Stimulated activated CD4-positive, alpha-beta T cell treated with anti-CD3 and anti-CD28 coated beads, Interleukin-2, amount 100 ng/mL, for 24 hours (primary cell): ENCODE results near the gene ANO6.
"Not testable (repeated sequence)": the region's sequence is repeated elsewhere in the genome, so short reads cannot be mapped to it uniquely, and the experiment has no call there.

ENCODE experiments used
- DNase-seq, 2 donors: peaks; one replicate each; pipeline ENCODE4 v3.0.0-alpha.2; 2020

ANO6 gene

DNA sequence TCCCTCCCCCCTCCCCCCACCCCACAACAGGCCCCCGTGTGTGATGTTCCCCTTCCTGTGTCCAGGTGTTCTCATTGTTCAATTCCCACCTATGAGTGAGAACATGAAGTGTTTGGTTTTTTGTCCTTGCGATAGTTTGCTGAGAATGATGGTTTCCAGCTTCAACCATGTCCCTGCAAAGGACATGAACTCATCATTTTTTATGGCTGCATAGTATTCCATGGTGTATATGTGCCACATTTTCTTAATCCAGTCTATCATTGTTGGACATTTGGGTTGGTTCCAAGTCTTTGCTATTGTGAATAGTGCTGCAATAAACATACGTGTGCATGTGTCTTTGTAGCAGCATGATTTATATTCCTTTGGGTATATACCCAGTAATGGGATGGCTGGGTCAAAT, 101.4 kb downstream of the ANO6 start:
- DNase-seq: not testable (repeated sequence)

DNA sequence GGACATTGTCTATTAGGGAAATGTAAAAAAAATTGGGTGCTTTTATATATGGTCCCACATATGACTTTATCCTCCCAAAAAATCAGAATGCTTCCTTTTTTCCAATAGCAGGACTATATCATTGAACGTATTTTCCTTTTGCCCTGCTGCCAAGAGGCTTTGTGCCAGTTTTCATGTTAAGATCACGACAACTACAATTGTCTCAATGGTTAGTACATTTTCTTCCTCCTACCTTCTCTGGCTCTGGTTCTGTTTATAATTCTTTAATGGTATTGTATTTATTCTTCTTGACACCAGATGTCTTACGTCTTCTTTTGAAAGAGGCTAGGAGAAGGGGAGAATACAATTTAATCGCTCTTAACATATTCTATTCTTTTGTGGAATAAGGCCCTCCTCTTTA, 106.9 kb downstream of the ANO6 start:
- no peak for DNase-seq

DNA sequence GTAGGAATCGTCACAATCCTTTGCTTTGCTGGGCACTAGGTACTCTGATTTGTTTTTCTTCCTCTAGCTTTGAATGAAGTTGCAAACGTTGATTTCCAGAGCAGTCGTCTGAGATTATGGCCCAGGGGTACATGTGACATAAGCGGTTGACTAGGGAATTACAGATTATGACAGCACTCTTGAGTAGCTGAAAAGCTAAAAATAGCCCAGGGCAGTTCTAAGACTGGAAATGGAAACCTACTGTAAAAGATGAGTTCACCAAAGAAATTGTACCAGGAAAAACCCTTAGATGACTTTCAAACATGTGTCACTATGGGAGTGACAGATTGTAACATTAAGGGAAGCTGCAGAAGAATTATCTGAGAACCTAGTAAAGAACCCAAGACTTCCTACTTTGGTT, 108.5 kb downstream of the ANO6 start:
- no peak for DNase-seq

DNA sequence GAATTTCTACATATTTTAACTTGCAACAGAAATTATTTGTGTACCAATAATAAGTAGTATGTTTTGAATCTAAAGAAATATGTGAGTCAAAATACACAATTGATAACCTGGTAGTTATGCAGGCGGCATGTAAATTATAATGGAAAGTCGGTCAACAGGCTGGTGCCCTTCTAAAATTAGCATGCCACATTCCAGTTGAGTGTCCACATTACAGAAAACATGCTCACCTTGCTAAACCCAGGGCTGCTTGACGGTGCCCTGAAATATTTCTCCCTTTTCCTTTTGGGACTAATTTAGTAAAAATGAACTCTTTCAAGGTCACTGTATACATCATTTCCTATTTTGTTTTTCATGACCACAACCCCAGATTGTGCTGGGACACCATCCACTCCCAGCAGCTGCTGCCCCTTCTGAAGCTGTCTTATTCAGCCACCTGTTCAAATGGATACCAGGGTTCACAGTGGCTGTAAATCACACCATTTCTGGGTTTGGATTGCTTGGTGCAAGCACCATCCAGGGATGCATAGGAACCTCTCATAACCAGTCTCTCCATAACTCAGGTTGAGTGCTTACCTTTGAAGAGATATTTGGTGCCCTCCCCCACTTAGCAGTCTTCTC, 110.6 kb downstream of the ANO6 start:
- no peak for DNase-seq

DNA sequence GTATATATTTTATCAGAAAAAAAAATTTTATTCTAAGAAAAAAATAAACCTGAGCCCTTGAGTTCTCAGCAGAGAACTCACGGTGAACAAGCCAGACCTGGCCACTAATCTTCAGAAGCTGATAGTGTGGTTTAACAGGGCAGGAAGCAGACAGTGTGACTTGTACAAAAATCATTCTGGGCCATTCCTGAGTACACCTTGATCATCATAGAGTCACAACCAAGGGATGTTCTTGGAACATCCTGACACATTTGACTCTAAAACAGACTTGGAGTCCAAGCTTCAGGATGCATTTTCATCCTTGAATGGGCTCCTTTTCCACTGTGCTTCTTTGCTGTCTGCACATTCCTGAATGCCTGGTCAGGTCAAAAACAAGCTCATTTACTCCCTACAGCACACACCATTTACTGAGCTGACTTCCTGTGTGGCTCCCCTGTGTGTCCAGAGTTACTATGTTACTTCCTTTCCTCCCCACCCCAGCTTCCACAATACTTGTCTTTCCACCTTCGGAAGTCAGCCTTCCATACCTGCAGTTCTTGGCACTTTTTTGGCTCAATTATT, 112.0 kb downstream of the ANO6 start:
- no peak for DNase-seq

DNA sequence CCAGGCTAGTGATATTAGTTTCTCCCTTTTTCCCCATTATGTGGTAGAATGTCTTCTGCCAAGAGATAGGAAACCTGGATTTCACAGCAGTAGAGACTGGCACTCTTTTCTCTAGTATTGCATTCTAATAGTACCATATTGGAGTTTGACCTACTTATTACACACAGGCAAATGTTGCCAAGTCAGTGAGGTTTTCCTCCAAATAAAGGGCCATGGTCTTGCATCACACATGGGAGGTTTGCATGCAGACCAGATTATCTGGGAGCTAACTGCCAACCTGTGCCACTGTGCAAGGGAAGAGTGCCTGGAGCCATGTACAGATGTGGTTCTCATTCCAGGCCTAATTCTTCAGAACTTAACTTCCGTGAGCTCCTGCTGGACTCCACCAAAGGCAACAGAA, 113.3 kb downstream of the ANO6 start:
- no peak for DNase-seq

DNA sequence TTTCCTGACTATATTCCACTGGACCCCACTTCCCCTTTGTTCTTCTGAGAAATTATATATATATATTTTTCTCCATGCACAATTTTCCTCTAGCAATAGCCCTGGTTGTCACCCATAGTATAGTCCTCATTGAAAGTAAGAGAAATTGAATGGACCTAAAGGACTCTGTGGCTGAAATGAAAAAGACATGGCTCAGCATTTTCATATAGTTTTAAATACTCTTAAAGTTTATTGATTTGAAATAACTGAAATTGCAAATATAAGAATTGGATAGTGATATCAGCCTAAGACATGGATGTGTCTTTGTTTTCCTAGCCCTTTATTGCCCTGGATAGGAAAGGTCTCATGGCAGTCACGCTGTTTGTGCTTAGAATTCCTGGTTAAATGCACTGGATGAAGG, 113.8 kb downstream of the ANO6 start:
- no peak for DNase-seq

DNA sequence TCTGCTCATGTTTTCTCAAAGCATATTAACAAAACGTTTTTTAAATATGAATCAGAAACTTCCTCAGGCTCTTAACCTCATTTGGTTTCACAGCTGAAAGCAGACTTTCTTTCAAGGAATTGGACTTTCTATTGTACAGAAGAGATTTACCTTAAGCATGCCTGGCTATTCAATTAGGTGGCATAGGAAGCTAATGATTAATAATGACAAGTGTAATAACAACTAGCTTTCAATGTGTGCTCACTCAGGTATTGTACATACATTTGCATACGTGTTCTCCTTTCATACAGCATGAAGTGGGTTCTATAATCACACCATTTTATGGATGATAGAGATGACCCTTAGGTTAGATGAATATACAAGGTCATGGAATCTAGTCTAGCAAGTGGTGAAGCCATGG, 115.7 kb downstream of the ANO6 start:
- no peak for DNase-seq

DNA sequence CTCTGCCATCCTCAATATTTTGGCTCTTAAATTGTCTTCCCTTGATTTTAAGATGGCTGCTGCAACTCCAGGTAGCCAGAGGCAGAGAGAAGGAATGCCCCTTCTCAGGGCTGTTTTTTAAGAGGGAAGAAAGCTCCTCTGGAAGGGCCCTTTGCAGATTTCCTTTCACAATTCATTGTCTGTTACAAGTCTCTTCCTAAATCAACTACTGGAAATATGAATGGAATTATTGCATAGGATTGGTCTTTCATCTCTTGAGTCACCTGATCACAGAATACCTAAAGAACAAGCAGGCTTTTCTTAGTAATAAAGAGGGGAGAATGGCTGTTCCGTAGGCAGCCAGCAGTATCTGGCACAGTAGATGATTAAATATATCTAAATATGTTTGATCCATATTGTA, 118.5 kb downstream of the ANO6 start:
- DNase-seq: no peak

DNA sequence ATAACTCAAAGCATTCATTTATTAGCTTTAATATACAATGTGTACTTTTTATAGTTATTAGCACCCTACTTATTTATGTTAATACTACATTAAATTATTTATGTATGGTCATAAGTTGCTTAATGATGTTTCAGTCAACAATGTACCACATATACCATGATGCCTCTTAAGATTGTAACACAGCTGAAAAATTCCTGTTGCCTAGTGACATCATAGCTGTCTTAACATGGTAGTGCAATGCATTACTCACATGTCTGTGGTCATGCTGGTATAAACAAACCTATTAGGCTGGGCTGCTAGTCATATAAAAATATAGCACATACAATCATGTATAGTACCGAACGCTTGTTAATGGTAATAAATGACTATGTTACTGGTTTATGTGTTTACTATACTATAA, 120.4 kb downstream of the ANO6 start:
- no peak for DNase-seq

DNA sequence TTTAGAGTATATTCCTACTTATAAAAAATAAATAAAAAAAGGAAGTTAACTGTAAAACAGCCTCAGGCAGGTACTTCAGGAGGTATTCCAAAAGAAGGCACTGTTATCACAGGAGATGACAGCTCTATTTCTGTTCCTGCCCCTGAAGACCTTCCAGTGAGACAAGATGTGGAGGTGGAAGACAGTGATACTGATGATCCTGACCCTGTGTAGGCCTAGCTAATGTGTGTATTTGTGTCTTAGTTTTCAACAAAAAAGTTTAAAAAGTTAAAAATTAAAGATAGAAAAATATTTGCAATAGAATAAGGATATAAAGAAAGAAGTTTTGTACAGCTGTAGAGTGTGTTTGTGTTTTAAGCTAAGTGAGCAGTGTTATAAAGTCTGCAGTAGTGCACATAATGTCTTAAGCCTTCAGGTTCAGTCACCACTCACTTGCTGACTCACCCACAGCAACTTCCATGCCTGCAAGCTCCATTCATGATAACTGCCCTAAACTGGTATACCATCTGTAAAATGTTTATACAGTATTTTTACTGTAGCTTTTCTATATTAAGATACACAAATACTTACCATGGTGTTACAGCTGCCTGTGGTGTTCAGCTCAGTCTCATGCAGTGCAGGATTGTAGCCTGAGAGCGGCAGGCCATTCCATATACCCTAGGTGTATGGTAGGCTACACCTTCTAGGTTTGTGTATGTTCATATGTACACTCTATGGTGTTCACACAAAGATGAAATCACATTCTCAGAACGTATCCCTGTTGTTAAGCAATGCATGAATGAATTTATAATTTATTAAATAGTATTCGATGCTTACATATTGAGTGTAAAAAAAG, 121.1 kb downstream of the ANO6 start:
- DNase-seq: no peak

DNA sequence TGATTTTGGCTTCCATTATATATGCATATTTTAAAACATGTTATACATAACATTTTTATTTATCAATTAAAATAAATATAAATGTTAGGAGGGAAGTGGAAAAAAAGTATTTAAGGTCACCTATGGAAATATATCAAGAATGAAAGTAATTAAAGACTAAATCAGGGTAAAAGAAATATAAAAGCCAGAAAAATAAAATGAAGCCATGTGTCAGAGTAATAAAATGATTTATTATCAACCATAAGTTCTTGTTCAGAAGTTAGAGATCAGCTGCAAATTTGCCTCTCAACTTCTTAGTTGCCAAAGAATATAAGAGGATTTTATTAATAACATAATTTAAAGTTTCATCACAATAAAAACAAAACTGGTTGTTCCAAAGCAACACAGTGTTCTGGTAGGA, 121.9 kb downstream of the ANO6 start:
- DNase-seq: no peak

DNA sequence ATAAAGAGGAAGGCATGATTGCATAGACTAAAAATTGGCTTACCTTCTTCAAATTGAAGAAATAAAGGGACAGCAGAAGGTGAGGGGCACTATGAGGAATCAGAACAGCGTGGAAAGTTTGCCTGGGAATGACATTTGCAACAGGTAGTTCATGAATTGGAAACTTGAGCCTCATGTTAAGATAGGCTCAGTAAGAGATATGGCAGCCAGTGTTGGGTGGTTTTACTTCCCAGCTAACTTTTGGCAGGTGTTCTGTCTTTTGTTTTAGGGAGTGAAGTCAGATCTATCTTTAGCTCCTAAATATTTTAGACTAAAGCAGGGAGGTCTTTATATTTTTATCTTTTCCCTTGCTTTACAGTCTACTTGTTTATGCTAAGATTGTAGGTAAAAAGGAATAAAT, 122.4 kb downstream of the ANO6 start:
- no peak for DNase-seq

DNA sequence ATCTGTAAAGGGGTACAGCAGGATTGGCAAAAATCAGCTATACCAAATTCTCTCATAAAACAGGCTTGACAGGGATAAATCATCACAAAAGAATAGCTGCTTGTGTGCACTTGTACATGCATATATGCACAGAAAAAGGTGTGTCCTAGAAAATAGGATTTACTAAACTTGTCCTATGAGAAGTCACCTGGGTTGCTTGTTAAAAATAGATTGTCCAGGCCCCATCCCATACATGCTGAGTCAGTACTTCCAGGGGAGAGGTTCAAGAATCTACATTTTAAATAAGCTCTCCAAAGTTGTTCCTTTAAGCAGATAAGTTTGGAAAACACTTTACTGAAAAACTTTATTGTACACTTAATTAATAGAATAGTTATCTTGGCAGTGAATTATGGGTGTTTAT, 123.1 kb downstream of the ANO6 start:
- DNase-seq: no peak

DNA sequence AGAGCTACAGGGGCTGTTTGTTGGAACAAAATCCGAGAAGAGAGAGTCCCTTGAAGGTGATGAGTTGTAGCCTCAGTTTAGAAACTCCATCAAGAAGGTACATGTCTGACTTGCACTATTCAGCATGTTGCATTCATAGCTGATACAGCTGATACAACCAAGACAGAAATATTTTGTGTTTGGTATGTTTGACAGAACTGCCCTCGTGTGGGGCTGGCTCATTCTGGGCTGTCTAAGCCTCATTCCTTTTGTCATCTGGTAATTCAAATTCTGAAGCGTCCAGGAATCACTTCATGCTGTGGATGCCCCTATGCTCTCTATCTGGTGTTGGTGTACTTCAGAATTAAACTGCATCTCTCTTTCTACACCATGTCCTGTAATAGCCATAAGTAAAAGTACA, 126.3 kb downstream of the ANO6 start:
- DNase-seq: no peak

DNA sequence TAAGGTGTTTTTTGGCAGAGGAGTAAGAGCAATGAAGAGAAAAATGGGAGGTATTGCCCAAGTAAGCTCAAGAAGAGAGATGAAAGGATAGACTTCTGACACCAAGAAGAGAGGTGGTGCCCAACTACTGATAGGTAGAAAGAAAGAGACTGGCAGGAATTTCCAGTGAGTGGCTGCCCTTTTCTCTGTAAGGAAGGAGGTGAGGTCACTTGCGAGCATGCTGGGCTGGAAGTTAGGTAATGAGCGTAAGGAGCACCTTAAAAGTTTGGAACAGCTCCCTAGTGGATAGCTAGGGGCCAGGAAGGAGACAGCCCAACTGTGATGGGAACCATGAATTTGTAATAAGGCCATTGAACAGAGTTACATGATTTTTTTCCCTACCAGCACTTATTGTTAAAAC, 127.0 kb downstream of the ANO6 start:
- DNase-seq: no peak

DNA sequence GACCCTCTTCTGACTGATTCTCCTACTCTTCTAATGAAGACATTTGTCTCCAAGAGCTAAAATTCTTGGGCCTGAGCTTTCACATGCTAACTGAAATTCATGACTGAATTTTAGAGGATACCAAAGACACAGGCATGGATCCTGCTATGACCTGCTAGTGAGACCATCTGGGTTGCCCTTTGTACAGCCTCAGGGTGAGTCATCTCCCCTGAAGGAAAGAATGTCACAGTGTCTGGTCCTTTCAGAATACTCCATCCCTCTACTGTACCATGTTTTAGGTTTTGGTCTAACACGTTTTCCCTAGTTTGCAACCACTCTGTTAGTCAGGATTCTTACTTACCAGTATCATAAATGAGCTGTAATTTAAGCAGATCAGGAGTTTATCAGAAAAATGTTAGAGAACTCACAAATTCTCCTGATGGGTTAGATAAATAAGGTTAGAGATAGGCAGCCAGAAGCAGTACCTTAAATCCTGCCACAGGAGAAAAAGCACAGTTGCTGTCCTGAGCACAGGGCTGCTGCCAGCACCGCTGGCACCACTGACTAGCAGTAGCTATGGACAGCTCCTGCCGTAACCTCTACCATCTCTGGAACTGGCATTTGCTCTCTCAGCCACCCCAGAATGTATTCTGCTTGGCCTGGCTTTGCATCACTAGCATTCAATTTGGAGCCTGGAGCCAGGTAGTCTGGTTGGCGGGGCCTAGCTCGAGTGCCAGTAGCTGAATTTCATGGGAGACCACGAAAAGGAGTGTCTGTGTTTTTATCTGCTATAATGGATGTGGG, 127.6 kb downstream of the ANO6 start:
- no peak for DNase-seq

DNA sequence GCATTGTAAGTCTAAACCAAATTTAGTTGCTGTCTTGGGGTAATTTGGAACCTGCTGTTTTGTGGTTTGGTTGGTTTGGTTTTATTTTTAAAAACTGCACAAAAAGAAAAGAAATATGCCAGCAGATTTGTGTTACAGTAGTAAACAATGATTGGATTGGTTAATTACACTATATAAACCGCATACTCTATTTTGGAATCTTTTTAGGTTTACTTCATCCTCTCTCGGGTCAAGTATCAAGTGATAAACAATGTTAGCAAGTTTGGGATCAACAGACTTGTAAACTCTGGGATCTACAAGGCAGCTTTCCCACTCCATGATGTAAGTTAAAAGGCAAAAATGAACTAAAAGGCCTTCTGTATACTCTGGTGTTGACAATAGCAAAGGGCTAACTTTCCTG, 132.4 kb downstream of the ANO6 start:
- no peak for DNase-seq

DNA sequence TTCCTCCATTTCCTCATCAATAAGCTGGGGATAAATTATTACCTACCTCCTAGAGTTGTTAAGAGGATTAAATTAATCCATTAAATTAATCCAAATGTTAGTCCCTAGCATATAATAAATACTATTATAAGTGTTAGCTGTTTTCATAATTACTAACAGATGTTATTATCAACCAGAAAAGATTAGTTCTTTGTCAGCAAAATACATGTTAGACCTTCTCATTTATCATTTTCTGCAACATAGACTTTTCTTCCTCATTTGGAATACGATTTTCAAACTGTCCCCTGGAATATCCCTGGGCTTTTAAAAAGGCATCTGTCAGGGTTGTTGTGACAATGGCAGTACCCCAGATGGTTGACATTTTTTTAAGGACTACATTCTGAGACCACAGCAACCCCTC, 133.1 kb downstream of the ANO6 start:
- DNase-seq: no peak

DNA sequence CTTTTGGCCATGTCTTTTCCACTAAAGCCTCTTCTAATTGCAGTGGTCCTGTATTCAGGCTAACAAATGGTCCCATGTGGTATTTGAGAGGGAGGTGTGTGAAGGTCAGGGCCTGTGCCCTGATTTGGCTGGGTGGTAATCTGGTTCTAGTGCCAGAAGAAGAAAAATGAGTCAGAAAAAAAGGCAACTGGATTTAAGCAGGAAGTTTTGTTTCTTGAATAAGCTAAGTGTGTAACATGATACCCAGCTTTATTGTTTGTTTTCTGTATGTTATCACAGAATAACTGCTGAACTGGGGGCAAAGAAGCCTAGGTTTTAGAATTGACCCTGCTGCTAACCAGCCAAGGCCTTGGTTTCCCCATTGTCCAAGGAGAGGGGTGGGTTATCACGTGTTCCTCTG, 134.0 kb downstream of the ANO6 start:
- no peak for DNase-seq

DNA sequence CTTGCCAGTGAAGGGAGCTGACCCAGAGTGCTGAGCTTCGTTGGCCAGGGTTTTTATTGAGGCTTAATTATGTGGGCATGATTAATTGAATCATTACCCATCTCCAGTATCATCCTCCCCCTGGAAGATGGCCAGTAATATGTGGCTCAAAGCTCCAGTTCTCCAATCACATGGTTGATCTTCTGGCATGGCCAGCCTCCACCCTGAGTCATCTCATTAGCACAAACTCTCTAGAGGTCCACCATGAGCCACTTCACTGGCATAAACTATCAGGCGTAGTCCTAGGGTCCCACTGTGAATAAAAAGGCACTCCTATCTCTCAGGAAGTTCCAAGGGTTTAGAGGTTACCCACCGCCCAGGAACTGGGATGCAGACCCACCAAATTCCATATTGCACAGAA, 135.0 kb downstream of the ANO6 start:
- DNase-seq: no peak

DNA sequence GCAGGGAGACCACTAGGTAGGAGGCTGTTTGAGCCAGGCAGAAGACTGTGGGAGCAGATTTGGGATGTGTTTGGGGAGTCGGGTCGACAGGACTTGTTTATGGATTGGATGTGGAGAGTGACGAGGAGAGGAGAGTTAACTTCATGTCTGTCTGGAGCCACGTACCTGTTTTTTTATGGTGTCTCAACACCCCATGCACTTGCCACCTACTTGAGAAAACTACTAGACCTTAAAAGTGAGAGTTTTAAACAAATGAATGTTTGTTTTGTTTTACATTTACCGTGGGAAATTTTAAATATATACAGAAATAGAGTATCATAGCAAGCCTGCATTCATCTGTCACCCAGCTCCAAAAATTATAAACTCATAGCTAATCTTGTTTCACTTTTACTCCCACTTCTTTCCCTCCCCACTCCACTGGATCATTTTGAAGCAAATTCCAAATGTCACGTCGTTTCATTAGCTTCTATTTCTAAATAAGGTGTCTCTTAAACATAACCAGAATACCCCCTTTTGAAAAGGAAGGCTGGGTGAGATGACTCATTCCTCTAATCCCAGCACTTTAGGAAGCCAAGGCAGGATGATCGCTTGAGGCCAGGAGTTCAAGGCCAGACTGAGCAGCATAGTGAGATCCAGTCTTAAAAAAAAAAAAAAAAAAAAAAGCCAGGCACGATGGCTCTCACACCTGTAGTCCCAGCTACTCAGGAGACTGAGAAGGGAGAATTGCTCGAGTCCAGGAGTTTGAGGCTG, 136.2 kb downstream of the ANO6 start:
- DNase-seq: no peak

DNA sequence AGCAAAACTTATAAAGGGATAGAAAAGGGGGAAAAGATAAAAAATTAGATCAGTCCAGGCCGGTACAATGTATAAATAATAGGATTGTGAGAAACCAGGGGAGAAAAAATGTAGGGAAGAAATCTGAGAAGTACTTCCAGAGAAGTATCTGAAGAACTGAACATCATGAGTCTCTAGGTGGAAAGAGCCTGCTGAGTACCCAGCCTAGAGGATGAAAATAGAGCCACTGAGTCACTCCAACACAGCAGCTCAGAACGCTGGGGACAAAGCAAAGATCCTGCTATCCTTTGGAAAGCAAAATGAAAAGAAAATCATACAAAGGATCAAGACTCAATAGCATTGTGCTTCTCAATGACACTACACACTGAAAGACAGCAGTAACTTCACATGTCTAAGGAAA, 138.0 kb downstream of the ANO6 start:
- DNase-seq: no peak
